ENCODE data around the gene POU5F2.
A peak's percentile ranks its signal among the peaks of the same experiment; 100 is the strongest.

POU5F2 gene

GRCh38 chr5:93777620-93778019 lies 36.2 kb upstream of the POU5F2 start:
- H3K4me3 ChIP-seq (ENCODE audit: low read length) = no peak overlapping the region
- DNase-seq (ENCODE audit: low read depth) = no peak
- no peak for TF ChIP-seq CTCF (conservative IDR thresholded peaks at IDR 0.05; ENCODE audit: low read length)

GRCh38 chr5:93756372-93756771 lies 15.0 kb upstream of the POU5F2 start:
- no peak overlapping the region for H3K4me3 ChIP-seq (ENCODE audit: low read length)
- TF ChIP-seq CTCF (conservative IDR thresholded peaks at IDR 0.05; ENCODE audit: low read length) = no peak
- no peak for DNase-seq (ENCODE audit: low read depth)

- H3K4me3 ChIP-seq (ENCODE audit: low read length) = no peak overlapping the region
- TF ChIP-seq CTCF (conservative IDR thresholded peaks at IDR 0.05; ENCODE audit: low read length) = no peak
- DNase-seq (ENCODE audit: low read depth) = no peak
Measured at GRCh38 chr5:93755716-93756115, 14.3 kb upstream of the POU5F2 start.

- DNase-seq (ENCODE audit: low read depth) = no peak
- no peak overlapping the region for H3K4me3 ChIP-seq (ENCODE audit: low read length)
- TF ChIP-seq CTCF (conservative IDR thresholded peaks at IDR 0.05; ENCODE audit: low read length) = no peak
Measured at GRCh38 chr5:93748875-93749397, 7.5 kb upstream of the POU5F2 start.

- H3K4me3 ChIP-seq (ENCODE audit: low read length) = no peak overlapping the region
- no peak for TF ChIP-seq CTCF (conservative IDR thresholded peaks at IDR 0.05; ENCODE audit: low read length)
- no peak for DNase-seq (ENCODE audit: low read depth)
Measured at GRCh38 chr5:93746406-93747056, 5.1 kb upstream of the POU5F2 start.

GRCh38 chr5:93736284-93736683 lies 5.1 kb downstream of the POU5F2 start:
- no peak for TF ChIP-seq CTCF (conservative IDR thresholded peaks at IDR 0.05; ENCODE audit: low read length)
- DNase-seq (ENCODE audit: low read depth) = peak; percentile 35
- H3K4me3 ChIP-seq (ENCODE audit: low read length) = no peak overlapping the region

- DNase-seq (ENCODE audit: low read depth) = peak; percentile 12
- no peak overlapping the region for H3K4me3 ChIP-seq (ENCODE audit: low read length)
- TF ChIP-seq CTCF (conservative IDR thresholded peaks at IDR 0.05; ENCODE audit: low read length) = no peak
Measured at GRCh38 chr5:93735378-93735777, 6.0 kb downstream of the POU5F2 start.

Data from AG10803 (cell line).